Measurements from ENCODE around the gene ATP6V0E1. TPM values are rescaled to one million over a fixed set of nuclear protein-coding genes. Genes with fewer than 3 reads are reported as not detected.

Gene ATP6V0E1
- total and polyA plus RNA-seq, 4 donors, result 113 to 502 (median 353) TPM

GRCh38 chr5:173039964-173040363, 56.4 kb downstream of the ATP6V0E1 start:
- H3K4me1 ChIP-seq (ENCODE audit: control insufficient read depth in 5 of 5, insufficient read depth in 5 of 5, low read length in 5 of 5), result peaks cover 0 to 7% (median 3%) of the 10 kb centered on the region in 5 donors
- no peaks in the 10 kb centered on the region for H3K27me3 ChIP-seq (ENCODE audit: control insufficient read depth in 3 of 3, insufficient read depth in 3 of 3, low read length in 2 of 3)
- no peak for TF ChIP-seq CTCF (IDR thresholded peaks at IDR 0.05; ENCODE audit: control extremely low read depth, extremely low read depth)
- no peak overlapping the region for H3K27ac ChIP-seq (ENCODE audit: low read depth in 1 of 2, low read length in 1 of 2)
- 96 to 99% methylated on average over 5 of the region's 5 CpGs for WGBS, 2 donors
- no peak overlapping the region for H3K9ac ChIP-seq (ENCODE audit: insufficient read depth in 1 of 2, low read length in 2 of 2)
- peaks cover 0 to 8% (median under 1%) of the 10 kb centered on the region in 4 donors for H3K36me3 ChIP-seq (ENCODE audit: control insufficient read depth in 4 of 4, insufficient read depth in 4 of 4, low read length in 4 of 4)
- H3K9me3 ChIP-seq (ENCODE audit: control insufficient read depth in 4 of 4, insufficient read depth in 3 of 4, low read length in 3 of 4), result no peaks in the 10 kb centered on the region
- H3K4me3 ChIP-seq, result no peak overlapping the region
- DNase-seq (no peak), ATAC-seq (ENCODE audit: insufficient read depth, low FRiP score) (no peak)

GRCh38 chr5:173041881-173042762, 58.6 kb downstream of the ATP6V0E1 start:
- WGBS, 2 donors, result 72 to 85% methylated on average over 7 of the region's 7 CpGs
- DNase-seq (no peak), ATAC-seq (ENCODE audit: insufficient read depth, low FRiP score) (no peak)
- Histone ChIP-seq H3K4me3 (no peak overlapping the region), H3K4me1 (ENCODE audit: control insufficient read depth in 5 of 5, insufficient read depth in 5 of 5, low read length in 5 of 5) (no peaks in the 10 kb centered on the region), H3K36me3 (ENCODE audit: control insufficient read depth in 4 of 4, insufficient read depth in 4 of 4, low read length in 4 of 4) (no peaks in the 10 kb centered on the region), H3K27ac (ENCODE audit: low read depth in 1 of 2, low read length in 1 of 2) (no peak overlapping the region), H3K9ac (ENCODE audit: insufficient read depth in 1 of 2, low read length in 2 of 2) (no peak overlapping the region), H3K9me3 (ENCODE audit: control insufficient read depth in 4 of 4, insufficient read depth in 3 of 4, low read length in 3 of 4) (no peaks in the 10 kb centered on the region), H3K27me3 (ENCODE audit: control insufficient read depth in 3 of 3, insufficient read depth in 3 of 3, low read length in 2 of 3) (no peaks in the 10 kb centered on the region)
- TF ChIP-seq CTCF (IDR thresholded peaks at IDR 0.05; ENCODE audit: control extremely low read depth, extremely low read depth), result no peak

- no peaks in the 10 kb centered on the region for H3K9me3 ChIP-seq (ENCODE audit: control insufficient read depth in 4 of 4, insufficient read depth in 3 of 4, low read length in 3 of 4)
- no peaks in the 10 kb centered on the region for H3K27me3 ChIP-seq (ENCODE audit: control insufficient read depth in 3 of 3, insufficient read depth in 3 of 3, low read length in 2 of 3)
- H3K4me1 ChIP-seq (ENCODE audit: control insufficient read depth in 5 of 5, insufficient read depth in 5 of 5, low read length in 5 of 5), result no peaks in the 10 kb centered on the region
- no peak overlapping the region for H3K4me3 ChIP-seq
- no peaks in the 10 kb centered on the region for H3K36me3 ChIP-seq (ENCODE audit: control insufficient read depth in 4 of 4, insufficient read depth in 4 of 4, low read length in 4 of 4)
- H3K9ac ChIP-seq (ENCODE audit: insufficient read depth in 1 of 2, low read length in 2 of 2), result no peak overlapping the region
- ATAC-seq (ENCODE audit: insufficient read depth, low FRiP score) (no peak), DNase-seq (no peak)
- 91 to 96% methylated on average over 3 of the region's 3 CpGs for WGBS, 2 donors
- H3K27ac ChIP-seq (ENCODE audit: low read depth in 1 of 2, low read length in 1 of 2), result no peak overlapping the region
- TF ChIP-seq CTCF (IDR thresholded peaks at IDR 0.05; ENCODE audit: control extremely low read depth, extremely low read depth), result no peak
These were observed 59.2 kb downstream of the ATP6V0E1 start for GRCh38 chr5:173042763-173043107.
